ENCODE data around the gene COX19.

COX19 gene

GRCh38 chr7:1017586-1018333 is 42.4 kb upstream of the COX19 start:
- Histone ChIP-seq H3K27me3 (ENCODE audit: low read depth, low read length) (no peaks in the 10 kb centered on the region), H3K4me1 (ENCODE audit: control insufficient read depth in 1 of 2, insufficient read depth in 2 of 2, low read length in 2 of 2) (no peaks in the 10 kb centered on the region), H3K27ac (ENCODE audit: low read length) (no peak overlapping the region), H3K36me3 (ENCODE audit: control insufficient read depth in 1 of 2, insufficient read depth in 2 of 2, low read length in 2 of 2) (peaks cover 0 to 33% of the 10 kb centered on the region in 2 donors), H3K4me3 (ENCODE audit: low read depth in 1 of 2, low read length in 2 of 2) (no peak overlapping the region), H3K9me3 (ENCODE audit: control insufficient read depth in 1 of 2, low read length in 2 of 2) (no peaks in the 10 kb centered on the region)

GRCh38 chr7:1016577-1017531 is 41.5 kb upstream of the COX19 start:
- Histone ChIP-seq H3K9me3 (ENCODE audit: control insufficient read depth in 1 of 2, low read length in 2 of 2) (no peaks in the 10 kb centered on the region), H3K27me3 (ENCODE audit: low read depth, low read length) (no peaks in the 10 kb centered on the region), H3K4me3 (ENCODE audit: low read depth in 1 of 2, low read length in 2 of 2) (no peak overlapping the region), H3K36me3 (ENCODE audit: control insufficient read depth in 1 of 2, insufficient read depth in 2 of 2, low read length in 2 of 2) (peaks cover 0 to 30% of the 10 kb centered on the region in 2 donors), H3K27ac (ENCODE audit: low read length) (no peak overlapping the region), H3K4me1 (ENCODE audit: control insufficient read depth in 1 of 2, insufficient read depth in 2 of 2, low read length in 2 of 2) (no peaks in the 10 kb centered on the region)

GRCh38 chr7:1015196-1016121 is 40.1 kb upstream of the COX19 start:
- Histone ChIP-seq H3K4me3 (ENCODE audit: low read depth in 1 of 2, low read length in 2 of 2) (no peak overlapping the region), H3K9me3 (ENCODE audit: control insufficient read depth in 1 of 2, low read length in 2 of 2) (no peaks in the 10 kb centered on the region), H3K27ac (ENCODE audit: low read length) (no peak overlapping the region), H3K4me1 (ENCODE audit: control insufficient read depth in 1 of 2, insufficient read depth in 2 of 2, low read length in 2 of 2) (no peaks in the 10 kb centered on the region), H3K27me3 (ENCODE audit: low read depth, low read length) (no peaks in the 10 kb centered on the region), H3K36me3 (ENCODE audit: control insufficient read depth in 1 of 2, insufficient read depth in 2 of 2, low read length in 2 of 2) (peaks cover 0 to 17% of the 10 kb centered on the region in 2 donors)

- H3K27me3 ChIP-seq (ENCODE audit: low read depth, low read length), result no peaks in the 10 kb centered on the region
Observed at GRCh38 chr7:1014681-1015080, 39.3 kb upstream of the COX19 start.

GRCh38 chr7:1013581-1013980 is 38.2 kb upstream of the COX19 start:
- H3K27ac ChIP-seq (ENCODE audit: low read length), result no peak overlapping the region
- H3K27me3 ChIP-seq (ENCODE audit: low read depth, low read length), result no peaks in the 10 kb centered on the region
- H3K9me3 ChIP-seq (ENCODE audit: control insufficient read depth in 1 of 2, low read length in 2 of 2), result no peaks in the 10 kb centered on the region
- no peak overlapping the region for H3K4me3 ChIP-seq (ENCODE audit: low read depth in 1 of 2, low read length in 2 of 2)
- H3K4me1 ChIP-seq (ENCODE audit: control insufficient read depth in 1 of 2, insufficient read depth in 2 of 2, low read length in 2 of 2), result no peaks in the 10 kb centered on the region
- peaks cover 4 to 31% of the 10 kb centered on the region in 2 donors for H3K36me3 ChIP-seq (ENCODE audit: control insufficient read depth in 1 of 2, insufficient read depth in 2 of 2, low read length in 2 of 2)

More at GRCh38 chr7:1014681-1015080, 39.3 kb upstream of the COX19 start:
- peaks cover 0 to 23% of the 10 kb centered on the region in 2 donors for H3K36me3 ChIP-seq (ENCODE audit: control insufficient read depth in 1 of 2, insufficient read depth in 2 of 2, low read length in 2 of 2)
- no peak overlapping the region for H3K27ac ChIP-seq (ENCODE audit: low read length)
- no peaks in the 10 kb centered on the region for H3K9me3 ChIP-seq (ENCODE audit: control insufficient read depth in 1 of 2, low read length in 2 of 2)
- no peaks in the 10 kb centered on the region for H3K4me1 ChIP-seq (ENCODE audit: control insufficient read depth in 1 of 2, insufficient read depth in 2 of 2, low read length in 2 of 2)
- no peak overlapping the region for H3K4me3 ChIP-seq (ENCODE audit: low read depth in 1 of 2, low read length in 2 of 2)

- Histone ChIP-seq H3K27me3 (ENCODE audit: low read depth, low read length) (no peaks in the 10 kb centered on the region), H3K36me3 (ENCODE audit: control insufficient read depth in 1 of 2, insufficient read depth in 2 of 2, low read length in 2 of 2) (peaks cover 5 to 27% of the 10 kb centered on the region in 2 donors), H3K4me3 (ENCODE audit: low read depth in 1 of 2, low read length in 2 of 2) (no peak overlapping the region), H3K4me1 (ENCODE audit: control insufficient read depth in 1 of 2, insufficient read depth in 2 of 2, low read length in 2 of 2) (no peaks in the 10 kb centered on the region), H3K9me3 (ENCODE audit: control insufficient read depth in 1 of 2, low read length in 2 of 2) (no peaks in the 10 kb centered on the region), H3K27ac (ENCODE audit: low read length) (no peak overlapping the region)
Observed at GRCh38 chr7:1012716-1013095, 37.4 kb upstream of the COX19 start.

GRCh38 chr7:1012004-1012715 is 36.8 kb upstream of the COX19 start:
- H3K27ac ChIP-seq (ENCODE audit: low read length), result no peak overlapping the region

GRCh38 chr7:1011297-1012003 is 36.1 kb upstream of the COX19 start:
- H3K27ac ChIP-seq (ENCODE audit: low read length), result no peak overlapping the region
- H3K4me1 ChIP-seq (ENCODE audit: control insufficient read depth in 1 of 2, insufficient read depth in 2 of 2, low read length in 2 of 2), result no peaks in the 10 kb centered on the region
- H3K4me3 ChIP-seq (ENCODE audit: low read depth in 1 of 2, low read length in 2 of 2), result no peak overlapping the region
- H3K27me3 ChIP-seq (ENCODE audit: low read depth, low read length), result no peaks in the 10 kb centered on the region
- H3K36me3 ChIP-seq (ENCODE audit: control insufficient read depth in 1 of 2, insufficient read depth in 2 of 2, low read length in 2 of 2), result peaks cover 5 to 30% of the 10 kb centered on the region in 2 donors
- H3K9me3 ChIP-seq (ENCODE audit: control insufficient read depth in 1 of 2, low read length in 2 of 2), result no peaks in the 10 kb centered on the region

More at GRCh38 chr7:1012004-1012715, 36.8 kb upstream of the COX19 start:
- Histone ChIP-seq H3K4me3 (ENCODE audit: low read depth in 1 of 2, low read length in 2 of 2) (no peak overlapping the region), H3K4me1 (ENCODE audit: control insufficient read depth in 1 of 2, insufficient read depth in 2 of 2, low read length in 2 of 2) (no peaks in the 10 kb centered on the region), H3K36me3 (ENCODE audit: control insufficient read depth in 1 of 2, insufficient read depth in 2 of 2, low read length in 2 of 2) (peaks cover 5 to 26% of the 10 kb centered on the region in 2 donors), H3K9me3 (ENCODE audit: control insufficient read depth in 1 of 2, low read length in 2 of 2) (no peaks in the 10 kb centered on the region), H3K27me3 (ENCODE audit: low read depth, low read length) (no peaks in the 10 kb centered on the region)

GRCh38 chr7:1010226-1010625 is 34.9 kb upstream of the COX19 start:
- Histone ChIP-seq H3K4me3 (ENCODE audit: low read depth in 1 of 2, low read length in 2 of 2) (no peak overlapping the region), H3K27me3 (ENCODE audit: low read depth, low read length) (no peaks in the 10 kb centered on the region), H3K4me1 (ENCODE audit: control insufficient read depth in 1 of 2, insufficient read depth in 2 of 2, low read length in 2 of 2) (no peaks in the 10 kb centered on the region), H3K36me3 (ENCODE audit: control insufficient read depth in 1 of 2, insufficient read depth in 2 of 2, low read length in 2 of 2) (peaks cover 5 to 34% of the 10 kb centered on the region in 2 donors), H3K27ac (ENCODE audit: low read length) (no peak overlapping the region), H3K9me3 (ENCODE audit: control insufficient read depth in 1 of 2, low read length in 2 of 2) (no peaks in the 10 kb centered on the region)

- no peak overlapping the region for H3K4me3 ChIP-seq (ENCODE audit: low read depth in 1 of 2, low read length in 2 of 2)
- no peaks in the 10 kb centered on the region for H3K27me3 ChIP-seq (ENCODE audit: low read depth, low read length)
- no peak overlapping the region for H3K27ac ChIP-seq (ENCODE audit: low read length)
- no peaks in the 10 kb centered on the region for H3K9me3 ChIP-seq (ENCODE audit: control insufficient read depth in 1 of 2, low read length in 2 of 2)
- no peaks in the 10 kb centered on the region for H3K4me1 ChIP-seq (ENCODE audit: control insufficient read depth in 1 of 2, insufficient read depth in 2 of 2, low read length in 2 of 2)
- peaks cover 5 to 34% of the 10 kb centered on the region in 2 donors for H3K36me3 ChIP-seq (ENCODE audit: control insufficient read depth in 1 of 2, insufficient read depth in 2 of 2, low read length in 2 of 2)
Observed at GRCh38 chr7:1009747-1010146, 34.4 kb upstream of the COX19 start.
